Activated T-helper 2 cell treated with anti-CD3 and anti-CD28 coated beads, Interferon-gamma antibody, Interleukin-2, Interleukin-4, amounts not matched to agents 10 μg/mL and 5 μg/mL and 100 μg/mL, durations not matched to agents 14 hours and 24 hours and 36 hours (primary cell): ENCODE results near the gene NOP14. TPM values are rescaled to one million over a fixed set of nuclear protein-coding genes. Genes with fewer than 3 reads are reported as not detected.

Experiments
- DNase-seq: peaks from one replicate; pipeline ENCODE4 v3.0.0; 2021; ENCODE audit warnings: low spot score
- H3K27ac Mint-ChIP-seq: one replicate; pipeline ENCODE4 v1.8.0; 2021; ENCODE audit warnings: mixed read lengths
- H3K27me3 Mint-ChIP-seq: one replicate; pipeline ENCODE4 v1.8.0; 2021; ENCODE audit warnings: low read depth, mixed read lengths
- H3K36me3 Mint-ChIP-seq: one replicate; pipeline ENCODE4 v1.8.0; 2021; ENCODE audit warnings: low read depth, mixed read lengths
- H3K4me1 Mint-ChIP-seq: one replicate; pipeline ENCODE4 v1.8.0; 2021; ENCODE audit warnings: low read depth, mixed read lengths
- H3K4me3 Mint-ChIP-seq: one replicate; pipeline ENCODE4 v1.8.0; 2021; ENCODE audit warnings: low read depth, mild to moderate bottlenecking, moderate library complexity, mixed read lengths
- H3K9me3 Mint-ChIP-seq: one replicate; pipeline ENCODE4 v1.8.0; 2021; ENCODE audit warnings: mixed read lengths
- intact Hi-C: fragments of 100-400 bp; cut with micrococcal nuclease; formaldehyde crosslinking; loops from one replicate; pipeline ENCODE4 v1.15.1; 2023
- total RNA-seq: library from RNA; stranded (reverse); gene quantifications from 2 replicates; pipeline ENCODE4 v1.2.3, GENCODE V29; 2022

The NOP14 gene
- total RNA-seq, 1 donor from 2014 or later = 106 TPM

- H3K27me3 Mint-ChIP-seq = no peaks in the 10 kb centered on the region
- no peaks in the 10 kb centered on the region for H3K9me3 Mint-ChIP-seq
- H3K4me3 Mint-ChIP-seq = peak overlapping the region; percentile 87
- no peak for DNase-seq
- H3K27ac Mint-ChIP-seq = peak overlapping the region; percentile 89
- peaks cover 38% of the 10 kb centered on the region for H3K4me1 Mint-ChIP-seq
- H3K36me3 Mint-ChIP-seq = peaks cover 71% of the 10 kb centered on the region
- intact Hi-C loops = loop anchor here (5.0 kb wide), 3 partner anchors 95 to 675 kb away; partner anchors contain the start of genes ADD1 and MXD4
Measured at GRCh38 chr4:2937146-2937857, 25.9 kb downstream of the NOP14 start.

- H3K27me3 Mint-ChIP-seq = no peaks in the 10 kb centered on the region
- H3K9me3 Mint-ChIP-seq = no peaks in the 10 kb centered on the region
- peak overlapping the region; percentile 89 for H3K27ac Mint-ChIP-seq
- peaks cover 73% of the 10 kb centered on the region for H3K36me3 Mint-ChIP-seq
- peaks cover 41% of the 10 kb centered on the region for H3K4me1 Mint-ChIP-seq
- no peak for DNase-seq
- peak overlapping the region; percentile 87 for H3K4me3 Mint-ChIP-seq
- intact Hi-C loops = loop anchor here (1.0 to 5.0 kb wide), 7 partner anchors 18 to 674 kb away; partner anchors contain the start of genes ADD1 and MXD4
Measured at GRCh38 chr4:2936773-2937145, 26.4 kb downstream of the NOP14 start.

- peaks cover 70% of the 10 kb centered on the region for H3K36me3 Mint-ChIP-seq
- H3K4me3 Mint-ChIP-seq = peak overlapping the region; percentile 87
- intact Hi-C loops = loop anchor here (1.0 to 5.0 kb wide), 8 partner anchors 18 to 674 kb away; partner anchors contain the start of genes ADD1, FAM193A and MXD4
- H3K27me3 Mint-ChIP-seq = no peaks in the 10 kb centered on the region
- no peaks in the 10 kb centered on the region for H3K9me3 Mint-ChIP-seq
- H3K27ac Mint-ChIP-seq = peak overlapping the region; percentile 89
- DNase-seq = peak; percentile 62
- H3K4me1 Mint-ChIP-seq = peaks cover 43% of the 10 kb centered on the region
Measured at GRCh38 chr4:2935762-2936743, 27.2 kb downstream of the NOP14 start.

- intact Hi-C loops = loop anchor here (2.0 to 5.0 kb wide), 4 partner anchors 93 to 673 kb away; partner anchors contain the start of genes ADD1, FAM193A and MXD4
- no peaks in the 10 kb centered on the region for H3K9me3 Mint-ChIP-seq
- peak; percentile 93 for DNase-seq
- H3K4me1 Mint-ChIP-seq = peaks cover 43% of the 10 kb centered on the region
- peaks cover 66% of the 10 kb centered on the region for H3K36me3 Mint-ChIP-seq
- no peaks in the 10 kb centered on the region for H3K27me3 Mint-ChIP-seq
- peak overlapping the region; percentile 89 for H3K27ac Mint-ChIP-seq
- H3K4me3 Mint-ChIP-seq = peak overlapping the region; percentile 87
Measured at GRCh38 chr4:2934813-2935761, 28.1 kb downstream of the NOP14 start.

GRCh38 chr4:2934077-2934812 lies 29.0 kb downstream of the NOP14 start:
- DNase-seq = no peak
- Mint-ChIP-seq H3K36me3 (peaks cover 67% of the 10 kb centered on the region), H3K27ac (peak overlapping the region; percentile 49)

GRCh38 chr4:2933566-2934076 lies 29.6 kb downstream of the NOP14 start:
- Mint-ChIP-seq H3K4me1 (peaks cover 36% of the 10 kb centered on the region), H3K36me3 (peaks cover 67% of the 10 kb centered on the region), H3K27ac (peak overlapping the region; percentile 96), H3K9me3 (no peaks in the 10 kb centered on the region), H3K4me3 (peak overlapping the region; percentile 96), H3K27me3 (no peaks in the 10 kb centered on the region)
- no peak for DNase-seq
- intact Hi-C loops = loop anchor here (2.0 kb wide), 1 partner anchor 397 kb away; the partner anchor contains the start of gene FAM193A

More at GRCh38 chr4:2934077-2934812, 29.0 kb downstream of the NOP14 start:
- no peaks in the 10 kb centered on the region for H3K9me3 Mint-ChIP-seq
- H3K4me3 Mint-ChIP-seq = peak overlapping the region; percentile 87
- H3K27me3 Mint-ChIP-seq = no peaks in the 10 kb centered on the region
- H3K4me1 Mint-ChIP-seq = peaks cover 41% of the 10 kb centered on the region
- intact Hi-C loops = loop anchor here (2.0 kb wide), 1 partner anchor 397 kb away; the partner anchor contains the start of gene FAM193A

- Mint-ChIP-seq H3K27me3 (no peaks in the 10 kb centered on the region), H3K9me3 (no peaks in the 10 kb centered on the region), H3K36me3 (peaks cover 67% of the 10 kb centered on the region), H3K27ac (peak overlapping the region; percentile 96), H3K4me3 (peak overlapping the region; percentile 96), H3K4me1 (peaks cover 36% of the 10 kb centered on the region)
- intact Hi-C loops = no loop called here
- DNase-seq = no peak
Measured at GRCh38 chr4:2932951-2933565, 30.1 kb downstream of the NOP14 start.

- DNase-seq = no peak
- Mint-ChIP-seq H3K9me3 (no peaks in the 10 kb centered on the region), H3K27me3 (no peaks in the 10 kb centered on the region), H3K4me1 (peaks cover 31% of the 10 kb centered on the region), H3K36me3 (peaks cover 67% of the 10 kb centered on the region), H3K4me3 (peak overlapping the region; percentile 96), H3K27ac (peak overlapping the region; percentile 96)
- intact Hi-C loops = no loop called here
Measured at GRCh38 chr4:2932321-2932950, 30.8 kb downstream of the NOP14 start.

GRCh38 chr4:2931512-2932301 lies 31.5 kb downstream of the NOP14 start:
- DNase-seq = peak; percentile 55
- Mint-ChIP-seq H3K27ac (peak overlapping the region; percentile 82), H3K36me3 (peaks cover 66% of the 10 kb centered on the region), H3K4me1 (peaks cover 24% of the 10 kb centered on the region), H3K9me3 (no peaks in the 10 kb centered on the region), H3K4me3 (peak overlapping the region; percentile 96), H3K27me3 (no peaks in the 10 kb centered on the region)
- intact Hi-C loops = no loop called here
